Panc1 (cell line): ENCODE results near the gene CLCN4. TPM values are rescaled to one million over a fixed set of nuclear protein-coding genes. Genes with fewer than 3 reads are reported as not detected.

Source experiments
- ATAC-seq: fragments of 200-7000 bp; cut with Tn5 transposase; 2 replicates; pipeline ENCODE4 v1.9.1; 2020; ENCODE audit warnings: mild to moderate bottlenecking, moderate library complexity
- BruUV-seq: library from RNA; stranded (reverse); fragments of 400-500 nt; replicated peaks from 2 replicates; lab custom pipeline; 2021; lab: Mats Ljungman, UMichigan
- CTCF ChIA-PET: fragments of 300-600 bp; sonication (Branson Sonifier 250); formaldehyde crosslinking; loops from one replicate; lab custom pipeline; 2022; ENCODE audit warnings: antibody characterized with exemption; lab: Charles Lee
- POLR2A ChIA-PET: fragments of 300-600 bp; sonication (Branson Sonifier 250); formaldehyde crosslinking; loops from one replicate; lab custom pipeline; 2022; ENCODE audit warnings: antibody characterized with exemption; lab: Charles Lee
- DNase-seq: peaks from one replicate; pipeline ENCODE4 v3.0.0-alpha.2; 2010; ENCODE audit warnings: low read depth, low spot score
- H3K27ac ChIP-seq: 2 replicates; pipeline ENCODE4 v1.5.1; 2011; ENCODE audit warnings: mild to moderate bottlenecking, low read length, inconsistent platforms
- H3K27me3 ChIP-seq: fragments of 200-500 bp; sonication (Bioruptor generic); 2 replicates; pipeline ENCODE4 v1.6.0; 2014; ENCODE audit warnings: low read length, inconsistent platforms; ENCODE audit not compliant: control insufficient read depth, insufficient read depth
- H3K36me3 ChIP-seq: fragments of 200-500 bp; sonication (Bioruptor generic); 2 replicates; pipeline ENCODE4 v1.5.1; 2014; ENCODE audit warnings: inconsistent platforms, mild to moderate bottlenecking, low read length, moderate library complexity; ENCODE audit not compliant: control insufficient read depth, insufficient read depth
- H3K4me1 ChIP-seq: 2 replicates; pipeline ENCODE4 v1.5.1; 2011; ENCODE audit warnings: inconsistent platforms, mild to moderate bottlenecking, low read length, moderate library complexity; ENCODE audit not compliant: control insufficient read depth, insufficient read depth
- H3K4me3 ChIP-seq, 2 experiments: 2 replicates each; pipeline ENCODE4 v1.5.1; 2011 to 2012; ENCODE audit warnings: low read depth in 2 of 2, low read length in 2 of 2, mild to moderate bottlenecking in 2 of 2, inconsistent platforms in 1 of 2, moderate library complexity in 1 of 2
- H3K9me3 ChIP-seq: fragments of 200-500 bp; sonication (Bioruptor generic); 2 replicates; pipeline ENCODE4 v1.5.1; 2014; ENCODE audit warnings: low read depth, mild to moderate bottlenecking, inconsistent platforms, low read length, moderate library complexity; ENCODE audit not compliant: control insufficient read depth, insufficient read depth
- POLR2AphosphoS5 ChIP-seq: IDR thresholded peaks from 2 replicates; pipeline ENCODE4 v1.6.1; 2012; ENCODE audit warnings: mild to moderate bottlenecking, low read depth, low read length, moderate library complexity
- SIN3A ChIP-seq: IDR thresholded peaks from 2 replicates; pipeline ENCODE4 v1.6.1; 2012; ENCODE audit warnings: low read depth, mild to moderate bottlenecking, low read length, moderate library complexity, borderline replicate concordance; ENCODE audit not compliant: insufficient read depth
- TCF7L2 ChIP-seq: IDR thresholded peaks from 2 replicates; pipeline ENCODE4 v1.6.1; 2011; ENCODE audit warnings: mild to moderate bottlenecking, low read depth, low read length, inconsistent platforms
- in situ Hi-C: cut with HindIII; loops from 2 replicates; pipeline ENCODE4 v1.10.0; 2016; ENCODE audit warnings: low sequenced_read_pairs, low pct_unique_long_range_greater_than_20kb
- intact Hi-C: fragments of 100-400 bp; cut with micrococcal nuclease; formaldehyde crosslinking; loops from one replicate; pipeline ENCODE4 v1.10.0; 2022; ENCODE audit not compliant: unreplicated experiment
- total RNA-seq: library from RNA; stranded (reverse); gene quantifications from one replicate; pipeline ENCODE4 v1.2.1, GENCODE V29; 2021; ENCODE audit not compliant: unreplicated experiment
- TF ChIP-seq, protein P1 (sequence below), 2 experiments: IDR thresholded peaks; 2 replicates each; pipeline ENCODE4 v1.6.1; 2011 to 2012; ENCODE audit warnings: low read depth in 2 of 2, control low read depth in 1 of 2, low read length in 1 of 2, mild to moderate bottlenecking in 1 of 2, moderate library complexity in 1 of 2; ENCODE audit not compliant: insufficient read depth in 1 of 2
- TF ChIP-seq, protein P2 (sequence below): fragments of 450-650 bp; IDR thresholded peaks from 2 replicates; pipeline ENCODE4 v1.5.1; 2017; ENCODE audit warnings: mild to moderate bottlenecking

The CLCN4 gene
- total RNA-seq, 1 experiment from 2014 or later = 2.5 TPM

- intact Hi-C loops (no loop called here), in situ Hi-C loops (no loop called here)
- Histone ChIP-seq H3K27ac (no peak overlapping the region), H3K36me3 (no peaks in the 10 kb centered on the region), H3K9me3 (no peaks in the 10 kb centered on the region), H3K4me3 (no peak overlapping the region), H3K27me3 (no peaks in the 10 kb centered on the region), H3K4me1 (no peaks in the 10 kb centered on the region)
- POLR2A ChIA-PET = no interaction called here
- TF ChIP-seq TCF7L2 (no peak), POLR2AphosphoS5 (no peak), SIN3A (no peak)
- TF ChIP-seq, protein P1, sequence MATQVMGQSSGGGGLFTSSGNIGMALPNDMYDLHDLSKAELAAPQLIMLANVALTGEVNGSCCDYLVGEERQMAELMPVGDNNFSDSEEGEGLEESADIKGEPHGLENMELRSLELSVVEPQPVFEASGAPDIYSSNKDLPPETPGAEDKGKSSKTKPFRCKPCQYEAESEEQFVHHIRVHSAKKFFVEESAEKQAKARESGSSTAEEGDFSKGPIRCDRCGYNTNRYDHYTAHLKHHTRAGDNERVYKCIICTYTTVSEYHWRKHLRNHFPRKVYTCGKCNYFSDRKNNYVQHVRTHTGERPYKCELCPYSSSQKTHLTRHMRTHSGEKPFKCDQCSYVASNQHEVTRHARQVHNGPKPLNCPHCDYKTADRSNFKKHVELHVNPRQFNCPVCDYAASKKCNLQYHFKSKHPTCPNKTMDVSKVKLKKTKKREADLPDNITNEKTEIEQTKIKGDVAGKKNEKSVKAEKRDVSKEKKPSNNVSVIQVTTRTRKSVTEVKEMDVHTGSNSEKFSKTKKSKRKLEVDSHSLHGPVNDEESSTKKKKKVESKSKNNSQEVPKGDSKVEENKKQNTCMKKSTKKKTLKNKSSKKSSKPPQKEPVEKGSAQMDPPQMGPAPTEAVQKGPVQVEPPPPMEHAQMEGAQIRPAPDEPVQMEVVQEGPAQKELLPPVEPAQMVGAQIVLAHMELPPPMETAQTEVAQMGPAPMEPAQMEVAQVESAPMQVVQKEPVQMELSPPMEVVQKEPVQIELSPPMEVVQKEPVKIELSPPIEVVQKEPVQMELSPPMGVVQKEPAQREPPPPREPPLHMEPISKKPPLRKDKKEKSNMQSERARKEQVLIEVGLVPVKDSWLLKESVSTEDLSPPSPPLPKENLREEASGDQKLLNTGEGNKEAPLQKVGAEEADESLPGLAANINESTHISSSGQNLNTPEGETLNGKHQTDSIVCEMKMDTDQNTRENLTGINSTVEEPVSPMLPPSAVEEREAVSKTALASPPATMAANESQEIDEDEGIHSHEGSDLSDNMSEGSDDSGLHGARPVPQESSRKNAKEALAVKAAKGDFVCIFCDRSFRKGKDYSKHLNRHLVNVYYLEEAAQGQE (IDR thresholded peaks at IDR 0.05; ENCODE audit: insufficient read depth in 1 of 2, low read depth in 2 of 2, low read length in 1 of 2) = no peak
- TF ChIP-seq, protein P2, sequence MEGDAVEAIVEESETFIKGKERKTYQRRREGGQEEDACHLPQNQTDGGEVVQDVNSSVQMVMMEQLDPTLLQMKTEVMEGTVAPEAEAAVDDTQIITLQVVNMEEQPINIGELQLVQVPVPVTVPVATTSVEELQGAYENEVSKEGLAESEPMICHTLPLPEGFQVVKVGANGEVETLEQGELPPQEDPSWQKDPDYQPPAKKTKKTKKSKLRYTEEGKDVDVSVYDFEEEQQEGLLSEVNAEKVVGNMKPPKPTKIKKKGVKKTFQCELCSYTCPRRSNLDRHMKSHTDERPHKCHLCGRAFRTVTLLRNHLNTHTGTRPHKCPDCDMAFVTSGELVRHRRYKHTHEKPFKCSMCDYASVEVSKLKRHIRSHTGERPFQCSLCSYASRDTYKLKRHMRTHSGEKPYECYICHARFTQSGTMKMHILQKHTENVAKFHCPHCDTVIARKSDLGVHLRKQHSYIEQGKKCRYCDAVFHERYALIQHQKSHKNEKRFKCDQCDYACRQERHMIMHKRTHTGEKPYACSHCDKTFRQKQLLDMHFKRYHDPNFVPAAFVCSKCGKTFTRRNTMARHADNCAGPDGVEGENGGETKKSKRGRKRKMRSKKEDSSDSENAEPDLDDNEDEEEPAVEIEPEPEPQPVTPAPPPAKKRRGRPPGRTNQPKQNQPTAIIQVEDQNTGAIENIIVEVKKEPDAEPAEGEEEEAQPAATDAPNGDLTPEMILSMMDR = no peak
- no peak for DNase-seq
- ATAC-seq = no peak
- CTCF ChIA-PET = no interaction called here
- no TSS peak for BruUV-seq
These were observed 9.5 kb downstream of the CLCN4 start for GRCh38 chrX:10166248-10166716.

- ChIA-PET CTCF (no interaction called here), POLR2A (no interaction called here)
- DNase-seq (no peak), ATAC-seq (no peak)
- no peak for TF ChIP-seq TCF7L2
- Histone ChIP-seq H3K9me3 (no peaks in the 10 kb centered on the region), H3K4me3 (no peak overlapping the region), H3K27me3 (no peaks in the 10 kb centered on the region), H3K4me1 (no peaks in the 10 kb centered on the region), H3K27ac (no peak overlapping the region), H3K36me3 (no peaks in the 10 kb centered on the region)
- BruUV-seq = no TSS peak
- intact Hi-C loops (no loop called here), in situ Hi-C loops (no loop called here)
These were observed 10.0 kb downstream of the CLCN4 start for GRCh38 chrX:10166731-10167151.

DNA sequence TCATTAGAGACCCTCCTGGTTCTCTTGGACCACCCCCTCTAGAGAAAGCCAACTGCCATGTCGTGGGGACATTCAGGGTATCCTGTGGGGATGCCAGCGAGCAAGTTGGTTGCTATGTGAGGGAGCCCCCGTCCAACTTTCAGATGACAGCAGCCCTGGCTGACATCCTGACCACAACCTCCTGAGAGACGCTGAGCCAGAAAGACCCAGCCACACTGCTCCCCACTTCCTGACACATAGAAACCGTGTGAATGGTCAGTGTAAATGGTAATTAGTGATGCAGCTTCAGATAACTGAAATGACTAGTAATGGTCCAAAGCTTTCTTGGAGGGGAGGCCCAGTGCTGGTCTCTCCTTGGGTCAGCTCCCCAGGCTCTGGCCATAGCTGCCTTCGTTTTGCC is 10.8 kb downstream of the CLCN4 start:
- POLR2A ChIA-PET = no interaction called here
- BruUV-seq = no TSS peak

More for the DNA sequence above, 10.8 kb downstream of the CLCN4 start:
- H3K27ac ChIP-seq = no peak overlapping the region
- no peak overlapping the region for H3K4me3 ChIP-seq
- CTCF ChIA-PET = no interaction called here
- no peaks in the 10 kb centered on the region for H3K4me1 ChIP-seq
- no peak for TF ChIP-seq TCF7L2
- intact Hi-C loops (no loop called here), in situ Hi-C loops (no loop called here)
- H3K36me3 ChIP-seq = no peaks in the 10 kb centered on the region
- no peaks in the 10 kb centered on the region for H3K9me3 ChIP-seq
- DNase-seq (no peak), ATAC-seq (no peak)
- H3K27me3 ChIP-seq = no peaks in the 10 kb centered on the region
